ENCODE data around the gene AKT3. TPM values are rescaled to one million over a fixed set of nuclear protein-coding genes. Genes with fewer than 3 reads are reported as not detected.

Gene AKT3
- polyA plus RNA-seq, 2 of the 4 experiments (the other 2 are of a cell fraction), result 18.4 to 43.5 TPM

- ATAC-seq (no peak), DNase-seq (ENCODE audit: low read depth in 1 of 2, low spot score in 1 of 2) (no peak), FAIRE-seq (no peak)
- Histone ChIP-seq H3K4me3 (no peak overlapping the region), H3K4me2 (no peak overlapping the region), H3K27ac (no peak overlapping the region), H3K9me3 (no peaks in the 10 kb centered on the region), H3K4me1 (no peaks in the 10 kb centered on the region)
- TF ChIP-seq NR3C1 (IDR thresholded peaks at IDR 0.05) (no peak), CHD2 (IDR thresholded peaks at IDR 0.05; ENCODE audit: low read length, partially characterized antibody) (no peak), CEBPB (IDR thresholded peaks at IDR 0.05) (no peak), HES2 (IDR thresholded peaks at IDR 0.05) (no peak), KDM1A (IDR thresholded peaks at IDR 0.05; ENCODE audit: low read depth) (no peak), USF2 (IDR thresholded peaks at IDR 0.05) (no peak), BHLHE40 (IDR thresholded peaks at IDR 0.05; ENCODE audit: low read depth, low read length) (no peak), JUNB (IDR thresholded peaks at IDR 0.05) (no peak), PHF8 (IDR thresholded peaks at IDR 0.05; ENCODE audit: borderline replicate concordance, low read depth) (no peak), ZC3H11A (IDR thresholded peaks at IDR 0.05) (no peak), ZSCAN20 (CRISPR knock-in tag; IDR thresholded peaks at IDR 0.05) (no peak), RARB (CRISPR knock-in tag; IDR thresholded peaks at IDR 0.05) (no peak), MAZ (IDR thresholded peaks at IDR 0.05; ENCODE audit: borderline replicate concordance, low read depth, low read length) (no peak)
- CTCF ChIA-PET, result interaction anchor here (1.0 kb wide), 1 partner anchor 342 kb away, joined by 4 read pairs; no protein-coding TSS in a partner anchor
- WGBS (ENCODE audit: missing lambda C conversion rate), result 94% methylated on average over 1 of the region's 1 CpG
- POLR2A ChIA-PET, result interaction anchor here (0.6 kb wide), 1 partner anchor 164 kb away, joined by 3 read pairs; no protein-coding TSS in a partner anchor
Observed at GRCh38 chr1:243686159-243686558, 163.9 kb downstream of the AKT3 start.

- CTCF ChIA-PET, result interaction anchor here (0.6 kb wide), 1 partner anchor 169 kb away, joined by 3 read pairs; the partner anchor contains the start of gene AKT3
- H3K27ac ChIP-seq, result no peak overlapping the region
- H3K4me3 ChIP-seq, result no peak overlapping the region
- POLR2A ChIA-PET, result no interaction called here
- no peak for TF ChIP-seq SMC3 (IDR thresholded peaks at IDR 0.05)
- TF ChIP-seq TFCP2L1 (CRISPR knock-in tag; IDR thresholded peaks at IDR 0.05), result no peak
- no peak for TF ChIP-seq FOSL2 (IDR thresholded peaks at IDR 0.05)
- no peak for TF ChIP-seq FOSL2 (CRISPR knock-in tag; IDR thresholded peaks at IDR 0.05)
- no peak for TF ChIP-seq E2F6 (IDR thresholded peaks at IDR 0.05; ENCODE audit: borderline replicate concordance, low read depth)
- TF ChIP-seq JUN (IDR thresholded peaks at IDR 0.05), result no peak
- no peak for TF ChIP-seq RAD21 (conservative IDR thresholded peaks at IDR 0.05 in 1 of 2, IDR thresholded peaks at IDR 0.05 in 1 of 2)
- FAIRE-seq, result no peak
- no peak for ATAC-seq
- H3K9me3 ChIP-seq, result no peaks in the 10 kb centered on the region
- DNase-seq (ENCODE audit: low read depth in 1 of 2, low spot score in 1 of 2), result no peak
- no peak overlapping the region for H3K4me2 ChIP-seq
- H3K4me1 ChIP-seq, result no peaks in the 10 kb centered on the region
Observed at GRCh38 chr1:243680860-243681259, 169.2 kb downstream of the AKT3 start.

- Histone ChIP-seq H3K27ac (no peak overlapping the region), H3K4me2 (no peak overlapping the region), H3K9me3 (no peaks in the 10 kb centered on the region), H3K4me1 (no peaks in the 10 kb centered on the region), H3K4me3 (no peak overlapping the region)
- CTCF ChIA-PET, result no interaction called here
- no peak for TF ChIP-seq JUNB (IDR thresholded peaks at IDR 0.05)
- TF ChIP-seq ZC3H11A (IDR thresholded peaks at IDR 0.05), result no peak
- TF ChIP-seq E2F6 (IDR thresholded peaks at IDR 0.05; ENCODE audit: borderline replicate concordance, low read depth), result no peak
- no peak for TF ChIP-seq RARB (CRISPR knock-in tag; IDR thresholded peaks at IDR 0.05)
- no peak for TF ChIP-seq HDAC2 (IDR thresholded peaks at IDR 0.05)
- no peak for TF ChIP-seq EHMT2 (IDR thresholded peaks at IDR 0.05; ENCODE audit: low read depth)
- TF ChIP-seq HMGXB4 (CRISPR knock-in tag; IDR thresholded peaks at IDR 0.05; ENCODE audit: borderline replicate concordance), result no peak
- no peak for TF ChIP-seq HES2 (IDR thresholded peaks at IDR 0.05)
- TF ChIP-seq CBX2 (IDR thresholded peaks at IDR 0.05; ENCODE audit: borderline replicate concordance, low read depth), result no peak
- no peak for TF ChIP-seq SMC3 (IDR thresholded peaks at IDR 0.05)
- TF ChIP-seq BCL3 (IDR thresholded peaks at IDR 0.05), result no peak
- no peak for TF ChIP-seq RFX5 (IDR thresholded peaks at IDR 0.05)
- TF ChIP-seq PHF8 (IDR thresholded peaks at IDR 0.05; ENCODE audit: borderline replicate concordance, low read depth), result no peak
- POLR2A ChIA-PET, result no interaction called here
- WGBS (ENCODE audit: missing lambda C conversion rate), result 89% methylated on average over 3 of the region's 3 CpGs
- FAIRE-seq (no peak), DNase-seq (ENCODE audit: low read depth in 1 of 2, low spot score in 1 of 2) (no peak), ATAC-seq (no peak)
Observed at GRCh38 chr1:243672539-243673074, 177.4 kb downstream of the AKT3 start.

Measured in A549 (cell line).